ENCODE results near the gene SNRPN.
"Not testable (repeated sequence)": the region's sequence is repeated elsewhere in the genome, so short reads cannot be mapped to it uniquely, and the experiment has no call there.

SNRPN gene

GRCh38 chr15:24971772-24972171, 17.0 kb downstream of the SNRPN start:
- no peak for DNase-seq

- not testable (repeated sequence) for DNase-seq
Observed at GRCh38 chr15:24972707-24973106, 17.9 kb downstream of the SNRPN start.

- no peak for DNase-seq
Observed at GRCh38 chr15:24976932-24977331, 22.1 kb downstream of the SNRPN start.

- no peak for DNase-seq
Observed at GRCh38 chr15:24977686-24978085, 22.9 kb downstream of the SNRPN start.

- DNase-seq, result no peak
Observed at GRCh38 chr15:24985224-24985623, 30.4 kb downstream of the SNRPN start.

GRCh38 chr15:24986653-24987052, 31.9 kb downstream of the SNRPN start:
- no peak for DNase-seq

- DNase-seq, result no peak
Observed at GRCh38 chr15:25019434-25019833, 64.6 kb downstream of the SNRPN start.

- DNase-seq, result no peak
Observed at GRCh38 chr15:25022233-25022632, 67.4 kb downstream of the SNRPN start.

Data from suppressor macrophage treated with lipopolysaccharide for 4 hours (primary cell).